ENCODE data around the gene DNAH17. TPM values are rescaled to one million over a fixed set of nuclear protein-coding genes. Genes with fewer than 3 reads are reported as not detected.
A peak's percentile ranks its signal among the peaks of the same experiment; 100 is the strongest.

Gene DNAH17
- total RNA-seq, 2 donors from 2014 or later = 0.04 TPM; not detected in 1

DNA sequence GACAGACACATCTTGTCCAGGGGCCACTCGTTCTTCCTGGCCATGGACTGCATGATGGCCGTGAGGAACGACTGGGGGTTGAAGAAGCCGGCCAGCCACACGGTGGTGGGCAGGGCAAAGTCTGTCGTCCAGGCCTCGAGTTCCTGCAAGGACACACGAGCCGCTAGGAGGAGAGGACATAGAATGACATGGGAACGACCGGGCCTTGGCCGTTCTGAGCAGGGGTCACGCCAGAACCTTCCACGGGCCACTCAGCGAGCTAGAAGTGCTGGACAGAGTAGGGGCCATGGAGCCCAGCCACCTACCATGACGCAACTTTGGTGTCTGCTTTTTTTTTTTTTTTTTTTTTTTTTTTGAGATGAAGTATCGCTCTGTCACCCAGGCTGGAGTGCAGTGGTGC lies 151.8 kb downstream of the DNAH17 start:
- no peak for DNase-seq (ENCODE audit: low spot score)
- Histone ChIP-seq H3K27me3 (no peaks in the 10 kb centered on the region), H3K4me3 (no peak overlapping the region), H3K4me1 (peaks cover 0 to 27% of the 10 kb centered on the region in 2 donors), H3K36me3 (peaks cover 28% of the 10 kb centered on the region), H3K9me3 (no peaks in the 10 kb centered on the region), H3K27ac (no peak overlapping the region)
- TF ChIP-seq, protein P1, sequence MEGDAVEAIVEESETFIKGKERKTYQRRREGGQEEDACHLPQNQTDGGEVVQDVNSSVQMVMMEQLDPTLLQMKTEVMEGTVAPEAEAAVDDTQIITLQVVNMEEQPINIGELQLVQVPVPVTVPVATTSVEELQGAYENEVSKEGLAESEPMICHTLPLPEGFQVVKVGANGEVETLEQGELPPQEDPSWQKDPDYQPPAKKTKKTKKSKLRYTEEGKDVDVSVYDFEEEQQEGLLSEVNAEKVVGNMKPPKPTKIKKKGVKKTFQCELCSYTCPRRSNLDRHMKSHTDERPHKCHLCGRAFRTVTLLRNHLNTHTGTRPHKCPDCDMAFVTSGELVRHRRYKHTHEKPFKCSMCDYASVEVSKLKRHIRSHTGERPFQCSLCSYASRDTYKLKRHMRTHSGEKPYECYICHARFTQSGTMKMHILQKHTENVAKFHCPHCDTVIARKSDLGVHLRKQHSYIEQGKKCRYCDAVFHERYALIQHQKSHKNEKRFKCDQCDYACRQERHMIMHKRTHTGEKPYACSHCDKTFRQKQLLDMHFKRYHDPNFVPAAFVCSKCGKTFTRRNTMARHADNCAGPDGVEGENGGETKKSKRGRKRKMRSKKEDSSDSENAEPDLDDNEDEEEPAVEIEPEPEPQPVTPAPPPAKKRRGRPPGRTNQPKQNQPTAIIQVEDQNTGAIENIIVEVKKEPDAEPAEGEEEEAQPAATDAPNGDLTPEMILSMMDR (IDR thresholded peaks at IDR 0.05) = no peak

DNA sequence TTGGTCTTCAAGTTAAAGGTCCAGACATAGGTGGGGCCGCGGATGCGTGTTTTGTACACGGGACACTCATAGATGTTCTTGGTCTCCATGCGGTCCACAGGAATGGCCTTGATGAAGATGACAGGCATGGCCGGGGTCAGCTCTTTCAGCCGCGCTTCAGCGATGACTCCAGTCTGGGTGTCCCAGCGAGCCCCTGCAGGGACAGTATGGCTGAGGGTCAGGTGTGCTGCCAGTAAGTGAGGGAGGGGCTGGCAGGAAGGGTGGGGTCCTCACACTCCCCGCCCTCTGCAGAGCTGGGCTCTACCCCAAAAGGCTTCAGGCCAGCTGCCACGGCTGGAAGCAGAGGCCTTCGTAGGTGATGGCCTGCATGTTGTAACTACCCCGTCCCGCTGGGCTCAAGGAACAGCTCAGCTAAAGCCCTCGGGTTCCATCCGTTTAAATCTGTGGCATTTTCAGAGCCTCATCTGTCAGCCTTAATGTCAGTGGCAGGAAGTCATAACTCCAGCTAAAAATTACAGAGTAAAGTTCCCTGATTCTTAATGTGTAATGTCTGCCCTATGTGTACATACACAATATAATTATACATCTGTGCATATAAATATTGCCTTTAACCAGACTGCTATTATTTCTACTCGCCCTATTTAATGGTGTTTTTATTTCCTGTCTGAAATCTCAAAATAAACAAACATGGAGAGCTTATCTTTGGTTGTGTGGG lies 153.1 kb downstream of the DNAH17 start:
- Histone ChIP-seq H3K4me1 (peaks cover 0 to 35% of the 10 kb centered on the region in 2 donors), H3K4me3 (no peak overlapping the region), H3K36me3 (peaks cover 40% of the 10 kb centered on the region), H3K27ac (no peak overlapping the region), H3K9me3 (no peaks in the 10 kb centered on the region), H3K27me3 (no peaks in the 10 kb centered on the region)
- TF ChIP-seq, protein P1 (IDR thresholded peaks at IDR 0.05) = no peak
- no peak for DNase-seq (ENCODE audit: low spot score)

DNA sequence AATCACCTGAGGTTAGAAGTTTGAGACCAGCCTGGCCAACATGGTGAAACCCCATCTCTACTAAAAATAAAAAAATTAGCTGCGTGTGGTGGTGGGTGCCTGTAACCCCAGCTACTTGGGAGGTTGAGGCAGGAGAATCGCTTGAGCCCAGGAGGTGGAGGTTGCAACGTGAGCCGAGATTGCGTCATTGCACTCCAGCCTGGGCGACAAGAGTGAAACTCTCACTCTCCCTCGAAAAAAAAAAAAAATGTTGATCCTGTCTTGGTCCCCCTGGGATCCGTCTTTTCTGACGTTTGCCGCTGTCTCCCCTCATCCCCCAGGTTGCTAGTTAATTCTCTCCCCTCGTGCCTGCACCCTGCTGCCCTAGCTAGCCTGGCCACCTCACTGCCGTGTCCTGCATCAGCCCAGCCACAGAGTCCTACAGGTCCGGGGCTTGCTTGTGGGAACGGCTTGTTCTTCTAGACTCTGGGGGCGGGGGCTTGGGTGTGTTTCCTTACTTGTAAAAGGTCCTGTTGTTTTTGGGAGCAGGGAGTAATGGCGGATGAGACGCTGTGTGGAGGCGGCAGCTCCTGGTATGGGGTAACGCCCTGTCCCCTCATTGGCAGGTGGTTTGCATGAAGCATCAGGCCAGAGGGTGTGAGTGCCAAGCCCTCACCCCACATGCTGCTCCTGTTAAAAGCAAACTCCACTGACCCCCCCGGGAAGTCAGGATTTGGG lies 154.2 kb downstream of the DNAH17 start:
- H3K4me3 ChIP-seq = no peak overlapping the region
- H3K27ac ChIP-seq = no peak overlapping the region
- H3K27me3 ChIP-seq = no peaks in the 10 kb centered on the region
- peaks cover 40% of the 10 kb centered on the region for H3K36me3 ChIP-seq
- no peak for DNase-seq (ENCODE audit: low spot score)
- TF ChIP-seq, protein P1 (IDR thresholded peaks at IDR 0.05) = no peak
- peaks cover 0 to 35% of the 10 kb centered on the region in 2 donors for H3K4me1 ChIP-seq
- no peaks in the 10 kb centered on the region for H3K9me3 ChIP-seq

DNA sequence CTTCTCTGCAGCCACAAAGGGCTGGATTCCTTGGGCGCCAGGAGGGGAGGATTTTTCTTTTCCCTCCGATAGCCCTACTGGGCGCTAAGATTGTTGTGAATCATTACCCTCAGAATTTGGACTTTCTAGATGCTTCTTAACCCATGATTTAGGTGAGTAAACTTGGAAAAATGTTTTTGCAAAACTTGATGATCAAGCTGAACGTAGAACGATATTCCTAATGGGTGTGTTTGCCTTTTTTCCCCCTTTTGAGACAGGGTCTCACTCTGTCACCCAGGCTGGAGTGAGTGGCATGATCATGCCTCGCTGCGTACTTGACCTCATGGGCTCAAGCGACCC lies 155.0 kb downstream of the DNAH17 start:
- H3K27me3 ChIP-seq = no peaks in the 10 kb centered on the region
- DNase-seq (ENCODE audit: low spot score) = no peak
- H3K27ac ChIP-seq = no peak overlapping the region
- no peak overlapping the region for H3K4me3 ChIP-seq
- TF ChIP-seq, protein P1 (IDR thresholded peaks at IDR 0.05) = peak in 1 of 2 donors; percentile 48
- H3K36me3 ChIP-seq = peaks cover 40% of the 10 kb centered on the region
- peaks cover 0 to 41% of the 10 kb centered on the region in 2 donors for H3K4me1 ChIP-seq
- H3K9me3 ChIP-seq = no peaks in the 10 kb centered on the region

DNA sequence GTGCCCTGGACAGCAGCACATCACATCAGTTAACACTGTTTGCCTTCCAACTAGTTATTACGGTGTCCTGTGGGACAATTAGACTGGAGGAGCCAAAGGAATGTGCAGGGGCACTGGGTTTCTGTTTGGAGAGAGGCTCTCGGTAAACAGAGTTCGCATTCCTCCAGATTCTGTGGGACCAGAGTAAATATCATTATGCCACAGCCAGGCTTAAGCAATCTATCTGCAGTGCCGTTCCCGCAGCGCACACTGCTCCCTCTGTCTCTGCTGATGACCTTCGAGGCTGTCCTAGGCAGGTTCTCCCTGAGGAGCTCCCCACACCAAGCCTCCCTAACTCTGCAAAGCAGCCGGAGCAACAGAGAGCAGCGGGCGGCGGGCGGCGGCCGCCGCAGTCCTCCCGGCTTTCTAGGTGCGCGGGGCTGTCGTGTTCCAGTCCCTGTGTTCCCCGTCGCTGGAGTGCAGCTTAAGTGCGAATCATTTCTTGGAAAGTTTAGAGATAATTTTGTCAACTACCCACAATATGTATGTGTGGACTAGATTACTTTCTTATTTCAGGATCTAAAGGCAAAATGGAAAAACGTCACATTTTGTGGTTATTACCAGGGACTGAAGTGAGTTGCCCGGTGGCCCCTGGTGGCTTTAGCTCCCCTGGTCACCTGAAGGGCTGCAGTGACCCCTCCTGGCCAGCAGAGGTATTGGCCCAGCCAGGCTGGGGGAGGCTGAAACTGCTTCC lies 155.5 kb downstream of the DNAH17 start:
- peaks cover 37% of the 10 kb centered on the region for H3K36me3 ChIP-seq
- no peaks in the 10 kb centered on the region for H3K27me3 ChIP-seq
- H3K9me3 ChIP-seq = no peaks in the 10 kb centered on the region
- TF ChIP-seq, protein P1 (IDR thresholded peaks at IDR 0.05) = peak; percentile 99
- no peak overlapping the region for H3K4me3 ChIP-seq
- H3K4me1 ChIP-seq = peaks cover 0 to 47% of the 10 kb centered on the region in 2 donors
- no peak for DNase-seq (ENCODE audit: low spot score)
- no peak overlapping the region for H3K27ac ChIP-seq

Measured in right atrium auricular region (tissue), 2 donors.